IMR-90 (cell line): Measurements from ENCODE around the gene KCNIP3. TPM values are rescaled to one million over a fixed set of nuclear protein-coding genes. Genes with fewer than 3 reads are reported as not detected.

Experiments
- ATAC-seq: fragments of 200-7000 bp; cut with Tn5 transposase; 2 replicates; pipeline ENCODE4 v1.9.1; 2020; ENCODE audit warnings: low read depth, mild to moderate bottlenecking, moderate library complexity
- BruUV-seq: library from RNA; stranded (reverse); fragments of 400-500 nt; replicated peaks from 2 replicates; lab custom pipeline; 2021; lab: Mats Ljungman, UMichigan
- CTCF ChIA-PET: fragments of 300-600 bp; formaldehyde crosslinking; extraction: SDS; loops from one replicate; lab custom pipeline; 2021; ENCODE audit warnings: antibody characterized with exemption; lab: Yijun Ruan, JAX
- POLR2A ChIA-PET: fragments of 300-600 bp; sonication (Branson Sonifier 250); formaldehyde crosslinking; loops from one replicate; lab custom pipeline; 2022; ENCODE audit warnings: antibody characterized with exemption; ENCODE audit not compliant: unreplicated experiment; lab: Charles Lee
- DNase-seq: peaks from one replicate; pipeline ENCODE4 v3.0.0; 2013
- H2AFZ ChIP-seq: replicated peaks from 2 replicates; pipeline ENCODE3; 2013; ENCODE audit warnings: low read length, mild to moderate bottlenecking; ENCODE audit not compliant: poor library complexity
- H2AK5ac ChIP-seq: 2 replicates; pipeline ENCODE4 v1.6.1; 2013; ENCODE audit warnings: low read depth, low read length, inconsistent platforms
- H2AK9ac ChIP-seq: replicated peaks from 2 replicates; pipeline ENCODE3; 2013; ENCODE audit warnings: mild to moderate bottlenecking, low read depth, low read length, moderate library complexity; ENCODE audit not compliant: poor library complexity
- H2BK120ac ChIP-seq: 2 replicates; pipeline ENCODE4 v1.6.1; 2013; ENCODE audit warnings: low read depth, low read length, inconsistent platforms
- H2BK15ac ChIP-seq: 3 replicates; pipeline ENCODE4 v1.6.1; 2013; ENCODE audit warnings: low read depth, low read length, inconsistent platforms
- H2BK20ac ChIP-seq: 2 replicates; pipeline ENCODE4 v1.6.1; 2013; ENCODE audit warnings: low read depth, mild to moderate bottlenecking, inconsistent platforms, low read length, moderate library complexity
- H2BK5ac ChIP-seq: 2 replicates; pipeline ENCODE4 v1.6.1; 2013; ENCODE audit warnings: mild to moderate bottlenecking, low read depth, low read length, inconsistent platforms; ENCODE audit not compliant: poor library complexity, severe bottlenecking
- H3K14ac ChIP-seq: replicated peaks from 2 replicates; pipeline ENCODE4 v1.6.1; 2013; ENCODE audit warnings: low read depth, low read length, inconsistent platforms
- H3K18ac ChIP-seq: 2 replicates; pipeline ENCODE4 v1.6.1; 2013; ENCODE audit warnings: low read depth, low read length, control low read depth
- H3K23ac ChIP-seq: 2 replicates; pipeline ENCODE4 v1.6.1; 2013; ENCODE audit warnings: low read depth, low read length, inconsistent platforms
- H3K27ac ChIP-seq: 2 replicates; pipeline ENCODE4 v1.5.1; 2013; ENCODE audit warnings: mild to moderate bottlenecking, control low read depth, low read length; ENCODE audit not compliant: insufficient read depth
- H3K27me3 ChIP-seq: 2 replicates; pipeline ENCODE4 v1.6.1; 2013; ENCODE audit warnings: low read length; ENCODE audit not compliant: control insufficient read depth, insufficient read depth
- H3K36me3 ChIP-seq: 2 replicates; pipeline ENCODE4 v1.6.1; 2013; ENCODE audit warnings: low read length, mixed read lengths; ENCODE audit not compliant: control insufficient read depth, insufficient read depth
- H3K4ac ChIP-seq: 2 replicates; pipeline ENCODE4 v1.6.1; 2013; ENCODE audit warnings: low read depth, low read length, inconsistent platforms
- H3K4me1 ChIP-seq: 2 replicates; pipeline ENCODE4 v1.6.1; 2013; ENCODE audit warnings: low read length, mixed read lengths; ENCODE audit not compliant: control insufficient read depth, insufficient read depth
- H3K4me2 ChIP-seq: 2 replicates; pipeline ENCODE4 v1.6.1; 2013; ENCODE audit warnings: low read depth, mild to moderate bottlenecking, control low read depth, low read length, moderate library complexity
- H3K4me3 ChIP-seq: 2 replicates; pipeline ENCODE4 v1.5.1; 2013; ENCODE audit warnings: low read depth, mild to moderate bottlenecking, control low read depth, low read length, moderate library complexity; ENCODE audit not compliant: insufficient read depth
- H3K56ac ChIP-seq: 2 replicates; pipeline ENCODE4 v1.6.1; 2013; ENCODE audit warnings: low read length, inconsistent platforms; ENCODE audit not compliant: insufficient read depth; ENCODE audit errors: extremely low read depth
- H3K79me1 ChIP-seq, 2 experiments: 2 replicates each; pipeline ENCODE4 v1.6.1; 2013; ENCODE audit warnings: low read length in 2 of 2, inconsistent platforms in 1 of 2, low read depth in 1 of 2
- H3K9ac ChIP-seq: 2 replicates; pipeline ENCODE4 v1.6.1; 2013; ENCODE audit warnings: low read depth, low read length, control low read depth
- H3K9me1 ChIP-seq: 2 replicates; pipeline ENCODE4 v1.6.1; 2013; ENCODE audit warnings: low read length, inconsistent platforms; ENCODE audit not compliant: insufficient read depth
- H3K9me3 ChIP-seq: 2 replicates; pipeline ENCODE4 v1.6.1; 2013; ENCODE audit warnings: low read length; ENCODE audit not compliant: control insufficient read depth, insufficient read depth
- H4K20me1 ChIP-seq: 2 replicates; pipeline ENCODE4 v1.6.1; 2013; ENCODE audit warnings: low read length, inconsistent platforms; ENCODE audit not compliant: insufficient read depth
- H4K5ac ChIP-seq: 2 replicates; pipeline ENCODE4 v1.6.1; 2013; ENCODE audit warnings: mild to moderate bottlenecking, low read depth, low read length, control low read depth
- H4K8ac ChIP-seq, 2 experiments: 2 replicates each; pipeline ENCODE4 v1.6.1; 2013; ENCODE audit warnings: low read depth in 2 of 2, low read length in 2 of 2, control low read depth in 1 of 2, inconsistent platforms in 1 of 2
- H4K91ac ChIP-seq: 2 replicates; pipeline ENCODE4 v1.6.1; 2013; ENCODE audit warnings: low read depth, low read length, inconsistent platforms; ENCODE audit not compliant: insufficient read depth
- BHLHE40 ChIP-seq: fragments of 150-350 bp; IDR thresholded peaks from 2 replicates; pipeline ENCODE4 v1.6.1; 2016; ENCODE audit warnings: mild to moderate bottlenecking, low read depth, low read length
- CEBPB ChIP-seq: IDR thresholded peaks from 2 replicates; pipeline ENCODE4 v1.6.1; 2012; ENCODE audit warnings: low read depth, low read length, improper control_type of control experiment
- CHD1 ChIP-seq: IDR thresholded peaks from 2 replicates; pipeline ENCODE4 v1.6.1; 2012; ENCODE audit warnings: low read depth, low read length, improper control_type of control experiment
- CTCF ChIP-seq: conservative IDR thresholded peaks from 2 replicates; pipeline ENCODE4 v1.5.1; 2012; ENCODE audit warnings: mild to moderate bottlenecking, low read depth, low read length, improper control_type of control experiment
- ELK1 ChIP-seq: fragments of 150-350 bp; IDR thresholded peaks from 2 replicates; pipeline ENCODE4 v1.6.1; 2016; ENCODE audit warnings: low read depth, mild to moderate bottlenecking, low read length, moderate library complexity, borderline replicate concordance
- FOS ChIP-seq: fragments of 150-350 bp; IDR thresholded peaks from 2 replicates; pipeline ENCODE4 v1.6.1; 2016; ENCODE audit warnings: low read depth, low read length
- MAFK ChIP-seq: IDR thresholded peaks from 2 replicates; pipeline ENCODE4 v1.6.1; 2012; ENCODE audit warnings: low read depth, low read length, improper control_type of control experiment
- MAZ ChIP-seq: IDR thresholded peaks from 2 replicates; pipeline ENCODE4 v1.6.1; 2012; ENCODE audit warnings: low read depth, mild to moderate bottlenecking, low read length, improper control_type of control experiment, moderate library complexity, borderline replicate concordance
- MXI1 ChIP-seq: IDR thresholded peaks from 2 replicates; pipeline ENCODE4 v1.6.1; 2012; ENCODE audit warnings: low read depth, mild to moderate bottlenecking, low read length, moderate library complexity, borderline replicate concordance
- NFE2L2 ChIP-seq: fragments of 150-350 bp; IDR thresholded peaks from 2 replicates; pipeline ENCODE4 v1.6.1; 2016; ENCODE audit warnings: low read depth, mild to moderate bottlenecking, low read length
- POLR2A ChIP-seq: IDR thresholded peaks from 2 replicates; pipeline ENCODE4 v1.6.1; 2012; ENCODE audit warnings: mild to moderate bottlenecking, low read depth, low read length
- RAD21 ChIP-seq: IDR thresholded peaks from 2 replicates; pipeline ENCODE4 v1.6.1; 2012; ENCODE audit warnings: low read length, improper control_type of control experiment
- RCOR1 ChIP-seq: IDR thresholded peaks from 2 replicates; pipeline ENCODE4 v1.6.1; 2012; ENCODE audit warnings: mild to moderate bottlenecking, low read length, improper control_type of control experiment; ENCODE audit not compliant: insufficient replicate concordance
- RFX5 ChIP-seq: IDR thresholded peaks from 2 replicates; pipeline ENCODE4 v1.8.0; 2012; ENCODE audit warnings: low read depth, mild to moderate bottlenecking, low read length, moderate library complexity
- SMC3 ChIP-seq: fragments of 150-350 bp; IDR thresholded peaks from 2 replicates; pipeline ENCODE4 v1.6.1; 2016; ENCODE audit warnings: low read depth, mild to moderate bottlenecking, antibody characterized with exemption, low read length, moderate library complexity
- WGBS, 2 experiments: methylation state at CpG; one replicate each; pipeline versions ENCODE4 v1.1.5 to v1.1.7; 2013; ENCODE audit warnings: missing lambda C conversion rate in 2 of 2; ENCODE audit not compliant: insufficient read length in 1 of 2; ENCODE audit errors: extremely low coverage in 2 of 2; 5-methylcytosine and 5-hydroxymethylcytosine counted together
- dilution Hi-C: fragments of 300-500 bp; cut with HindIII; formaldehyde crosslinking; loops from one replicate; pipeline ENCODE4 v1.14.3; 2018; ENCODE audit warnings: low sequenced_read_pairs; ENCODE audit not compliant: unreplicated experiment
- in situ Hi-C: fragments of 300-500 bp; cut with MboI; formaldehyde crosslinking; loops from 3 replicates; pipeline ENCODE4 v1.14.3; 2019; ENCODE audit warnings: low sequenced_read_pairs, inconsistent platforms, mixed read lengths
- intact Hi-C: fragments of 100-400 bp; cut with micrococcal nuclease; formaldehyde crosslinking; loops from 2 replicates; pipeline ENCODE4 v1.10.0; 2022
- polyA plus RNA-seq, 3 experiments: library from polyadenylated mRNA; depleted of rRNA; stranded (reverse); fragments of >200 nt; gene quantifications; 2 replicates each; pipeline ENCODE4 v1.2.3, GENCODE V29; 2012; ENCODE audit warnings: low replicate concordance in 1 of 3
- total RNA-seq: library from RNA; depleted of rRNA; stranded (reverse); fragments of >200 nt; gene quantifications from 2 replicates; pipeline ENCODE4 v1.2.3, GENCODE V29; 2012
- TF ChIP-seq, protein P1 (sequence below): fragments of 150-350 bp; IDR thresholded peaks from 2 replicates; pipeline ENCODE4 v1.6.1; 2017; ENCODE audit warnings: mild to moderate bottlenecking, antibody characterized with exemption, low read length, low read depth

KCNIP3 gene
- total and polyA plus RNA-seq, 2 of the 4 experiments (the other 2 are of a cell fraction) = 0.72 to 1.4 TPM

GRCh38 chr2:95388091-95388692 lies 91.0 kb downstream of the KCNIP3 start:
- WGBS, 2 experiments = 67% methylated on average over 1 of the region's 14 CpGs; no CpG with 5 or more reads in 1 of the 2 experiments
- Histone ChIP-seq H3K9me1 (no peaks in the 10 kb centered on the region), H2AK9ac (no peak overlapping the region), H4K8ac (no peak overlapping the region), H3K27me3 (peaks cover 2% of the 10 kb centered on the region), H3K56ac (no peak overlapping the region), H3K79me1 (no peaks in the 10 kb centered on the region), H3K4me1 (no peaks in the 10 kb centered on the region), H2AK5ac (no peak overlapping the region), H2BK120ac (no peak overlapping the region), H3K4ac (no peak overlapping the region), H3K14ac (no peak overlapping the region), H2BK5ac (no peak overlapping the region), H3K23ac (no peak overlapping the region), H3K18ac (no peak overlapping the region), H3K36me3 (no peaks in the 10 kb centered on the region), H2BK15ac (no peak overlapping the region), H3K9ac (no peak overlapping the region), H4K20me1 (no peaks in the 10 kb centered on the region), H2AFZ (no peak overlapping the region), H3K9me3 (no peaks in the 10 kb centered on the region), H2BK20ac (no peak overlapping the region), H3K4me3 (no peak overlapping the region), H3K27ac (no peak overlapping the region), H4K91ac (no peak overlapping the region), H4K5ac (no peak overlapping the region), H3K4me2 (no peak overlapping the region)
- TF ChIP-seq CEBPB (no peak), ELK1 (no peak), BHLHE40 (no peak), RCOR1 (no peak), MAZ (no peak), POLR2A (no peak), CTCF (no peak), CHD1 (no peak), MAFK (no peak), RAD21 (no peak), FOS (no peak), NFE2L2 (no peak), RFX5 (no peak), MXI1 (no peak), SMC3 (no peak)
- TF ChIP-seq, protein P1, sequence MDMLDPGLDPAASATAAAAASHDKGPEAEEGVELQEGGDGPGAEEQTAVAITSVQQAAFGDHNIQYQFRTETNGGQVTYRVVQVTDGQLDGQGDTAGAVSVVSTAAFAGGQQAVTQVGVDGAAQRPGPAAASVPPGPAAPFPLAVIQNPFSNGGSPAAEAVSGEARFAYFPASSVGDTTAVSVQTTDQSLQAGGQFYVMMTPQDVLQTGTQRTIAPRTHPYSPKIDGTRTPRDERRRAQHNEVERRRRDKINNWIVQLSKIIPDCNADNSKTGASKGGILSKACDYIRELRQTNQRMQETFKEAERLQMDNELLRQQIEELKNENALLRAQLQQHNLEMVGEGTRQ = no peak
- DNase-seq = no peak
- dilution Hi-C loops = no loop called here
- no peak for ATAC-seq
- CTCF ChIA-PET = interaction anchor here (1.3 kb wide), 2 partner anchors 44 to 341 kb away, joined by 3 to 9 read pairs; no protein-coding TSS in a partner anchor
- POLR2A ChIA-PET = no interaction called here
- BruUV-seq = no TSS peak
- in situ Hi-C loops = no loop called here
- intact Hi-C loops = no loop called here
